Measurements from ENCODE around the gene GPSM1.

GPSM1 gene

DNA sequence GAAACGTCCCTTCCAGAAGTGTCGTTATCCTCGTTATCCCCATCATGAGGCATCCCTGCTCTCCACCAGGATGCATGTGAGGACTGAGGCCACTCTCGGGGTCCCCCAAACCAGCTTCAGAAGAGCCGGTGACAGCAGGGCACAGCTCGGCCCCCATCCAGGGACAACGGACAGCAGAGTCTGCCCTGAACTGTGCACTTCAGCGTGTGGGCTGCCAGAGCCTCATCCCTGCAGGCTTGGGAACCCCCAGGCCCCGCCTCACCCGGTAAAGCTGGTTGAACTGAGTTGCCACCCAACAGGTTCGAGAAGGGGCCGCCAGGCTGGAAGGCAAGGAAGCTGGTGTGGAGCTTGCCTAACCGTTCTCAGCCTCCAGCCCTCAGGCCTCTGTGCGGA is 46.8 kb downstream of the GPSM1 start:
- Histone ChIP-seq H3K4me3 (no peak overlapping the region), H3K36me3 (ENCODE audit: insufficient read depth, low read length) (no peaks in the 10 kb centered on the region; the same call in 1 of the 2 replicates), H3K27ac (no peak overlapping the region), H3K9me3 (ENCODE audit: low read depth, low read length) (no peaks in the 10 kb centered on the region), H3K9ac (ENCODE audit: insufficient read length) (no peak overlapping the region)
- no peak for DNase-seq (ENCODE audit: low read depth, low spot score)
- TF ChIP-seq POLR2AphosphoS5 (IDR thresholded peaks at IDR 0.05; ENCODE audit: borderline replicate concordance, low read depth, low read length) (no peak), FOXP2 (optimal IDR thresholded peaks at IDR 0.05; ENCODE audit: control extremely low read depth, extremely low read length, insufficient read depth) (no peak), EZH2 (IDR thresholded peaks at IDR 0.05) (no peak)

DNA sequence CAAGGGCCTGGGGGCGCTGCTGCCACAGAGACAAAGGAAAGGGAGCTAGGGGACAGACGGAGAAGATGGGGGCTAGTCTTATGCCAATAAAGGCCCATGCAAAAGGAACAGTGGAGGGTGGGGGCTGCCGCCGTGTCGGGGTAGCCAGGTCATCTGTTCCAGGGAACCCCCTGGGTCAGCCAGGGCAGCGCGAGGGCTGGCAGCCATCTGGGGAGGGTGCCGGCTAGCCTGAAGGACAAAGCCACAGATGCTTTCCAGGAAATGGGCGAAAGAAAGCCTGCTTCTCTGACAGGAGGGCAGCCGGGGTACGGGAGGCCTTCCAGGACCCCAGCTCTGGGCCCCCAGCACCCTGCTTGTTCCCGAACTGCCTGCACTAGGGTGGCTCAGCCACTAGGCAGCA is 47.8 kb downstream of the GPSM1 start:
- TF ChIP-seq POLR2AphosphoS5 (IDR thresholded peaks at IDR 0.05; ENCODE audit: borderline replicate concordance, low read depth, low read length) (no peak; the same call in 1 of the 2 replicates), FOXP2 (optimal IDR thresholded peaks at IDR 0.05; ENCODE audit: control extremely low read depth, extremely low read length, insufficient read depth) (no peak), EZH2 (IDR thresholded peaks at IDR 0.05) (no peak)
- DNase-seq (ENCODE audit: low read depth, low spot score) = no peak
- Histone ChIP-seq H3K9ac (ENCODE audit: insufficient read length) (no peak overlapping the region), H3K4me3 (no peak overlapping the region), H3K27ac (no peak overlapping the region), H3K9me3 (ENCODE audit: low read depth, low read length) (no peaks in the 10 kb centered on the region), H3K36me3 (ENCODE audit: insufficient read depth, low read length) (no peaks in the 10 kb centered on the region; the same call in 1 of the 2 replicates)

DNA sequence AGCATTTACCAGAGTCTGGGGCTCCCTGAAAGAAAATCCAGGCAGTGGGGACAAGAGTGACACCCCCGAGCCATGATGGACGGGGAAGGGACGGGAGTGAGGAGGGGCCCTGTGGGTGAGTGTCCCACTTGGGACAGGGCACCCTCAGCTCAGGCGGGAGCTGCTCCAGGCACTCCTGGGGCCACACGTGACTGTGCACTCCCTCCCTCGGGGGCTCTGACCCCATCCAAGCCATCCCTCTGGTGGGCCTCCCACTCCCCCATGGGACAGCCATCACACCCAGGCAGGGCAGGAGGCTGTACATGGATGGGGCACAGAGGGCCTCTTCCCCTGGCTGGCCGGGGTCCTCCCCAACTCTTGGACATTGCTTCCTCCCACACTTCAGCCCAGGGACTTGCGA is 49.1 kb downstream of the GPSM1 start:
- H3K9ac ChIP-seq (ENCODE audit: insufficient read length) = no peak overlapping the region
- H3K4me3 ChIP-seq = no peak overlapping the region
- no peak overlapping the region for H3K27ac ChIP-seq
- H3K9me3 ChIP-seq (ENCODE audit: low read depth, low read length) = no peaks in the 10 kb centered on the region
- H3K36me3 ChIP-seq (ENCODE audit: insufficient read depth, low read length) = peaks cover 5% of the 10 kb centered on the region; the same call in 1 of the 2 replicates
- no peak for DNase-seq (ENCODE audit: low read depth, low spot score)
- no peak for TF ChIP-seq EZH2 (IDR thresholded peaks at IDR 0.05)
- no peak for TF ChIP-seq POLR2AphosphoS5 (IDR thresholded peaks at IDR 0.05; ENCODE audit: borderline replicate concordance, low read depth, low read length)
- TF ChIP-seq FOXP2 (optimal IDR thresholded peaks at IDR 0.05; ENCODE audit: control extremely low read depth, extremely low read length, insufficient read depth) = no peak

DNA sequence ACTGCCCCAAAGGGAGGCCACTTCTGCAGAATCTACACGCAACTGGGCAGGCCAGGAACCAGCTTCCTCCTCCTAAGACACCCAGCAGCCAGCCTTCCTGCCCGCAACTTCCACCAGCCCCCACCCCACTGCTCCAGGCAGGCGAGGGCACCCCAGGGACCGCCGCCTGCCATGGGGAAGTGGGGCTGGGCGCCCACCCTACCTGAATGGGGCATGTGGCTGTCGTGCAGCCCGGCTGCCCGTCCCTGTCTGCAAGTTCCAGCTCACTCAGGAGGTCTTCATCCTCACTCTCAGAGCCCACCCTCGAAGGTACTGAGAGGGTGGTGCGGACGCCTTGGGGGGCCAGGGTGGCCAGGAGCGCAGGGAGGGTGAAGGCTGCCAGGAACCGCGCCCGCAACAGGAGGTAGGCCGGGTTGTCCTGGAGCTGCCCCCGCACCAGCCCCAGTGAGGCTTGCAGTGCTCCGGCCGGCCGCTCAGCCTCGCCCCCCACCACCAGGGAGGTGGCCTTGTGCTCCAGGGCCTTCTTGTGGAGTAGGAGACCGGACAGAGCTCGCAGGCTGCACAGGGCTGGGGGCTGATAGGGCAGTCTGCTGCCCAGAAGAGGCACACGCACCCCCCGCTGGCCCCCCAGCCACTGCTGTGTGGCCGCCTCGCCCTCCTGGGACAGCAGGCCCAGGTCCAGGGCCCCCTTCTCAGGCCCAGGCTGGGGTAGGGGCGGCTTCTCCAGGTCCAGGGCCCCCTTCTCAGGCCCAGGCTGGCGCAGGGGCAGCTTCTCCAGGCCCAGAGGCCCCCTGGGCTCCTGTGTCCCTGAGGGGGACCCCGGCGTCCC is 50.2 kb downstream of the GPSM1 start:
- TF ChIP-seq EZH2 (IDR thresholded peaks at IDR 0.05) = no peak
- TF ChIP-seq FOXP2 (optimal IDR thresholded peaks at IDR 0.05; ENCODE audit: control extremely low read depth, extremely low read length, insufficient read depth) = no peak
- TF ChIP-seq POLR2AphosphoS5 (IDR thresholded peaks at IDR 0.05; ENCODE audit: borderline replicate concordance, low read depth, low read length) = no peak
- no peak overlapping the region for H3K4me3 ChIP-seq
- H3K36me3 ChIP-seq (ENCODE audit: insufficient read depth, low read length) = peaks cover 5% of the 10 kb centered on the region; the same call in 1 of the 2 replicates

DNA sequence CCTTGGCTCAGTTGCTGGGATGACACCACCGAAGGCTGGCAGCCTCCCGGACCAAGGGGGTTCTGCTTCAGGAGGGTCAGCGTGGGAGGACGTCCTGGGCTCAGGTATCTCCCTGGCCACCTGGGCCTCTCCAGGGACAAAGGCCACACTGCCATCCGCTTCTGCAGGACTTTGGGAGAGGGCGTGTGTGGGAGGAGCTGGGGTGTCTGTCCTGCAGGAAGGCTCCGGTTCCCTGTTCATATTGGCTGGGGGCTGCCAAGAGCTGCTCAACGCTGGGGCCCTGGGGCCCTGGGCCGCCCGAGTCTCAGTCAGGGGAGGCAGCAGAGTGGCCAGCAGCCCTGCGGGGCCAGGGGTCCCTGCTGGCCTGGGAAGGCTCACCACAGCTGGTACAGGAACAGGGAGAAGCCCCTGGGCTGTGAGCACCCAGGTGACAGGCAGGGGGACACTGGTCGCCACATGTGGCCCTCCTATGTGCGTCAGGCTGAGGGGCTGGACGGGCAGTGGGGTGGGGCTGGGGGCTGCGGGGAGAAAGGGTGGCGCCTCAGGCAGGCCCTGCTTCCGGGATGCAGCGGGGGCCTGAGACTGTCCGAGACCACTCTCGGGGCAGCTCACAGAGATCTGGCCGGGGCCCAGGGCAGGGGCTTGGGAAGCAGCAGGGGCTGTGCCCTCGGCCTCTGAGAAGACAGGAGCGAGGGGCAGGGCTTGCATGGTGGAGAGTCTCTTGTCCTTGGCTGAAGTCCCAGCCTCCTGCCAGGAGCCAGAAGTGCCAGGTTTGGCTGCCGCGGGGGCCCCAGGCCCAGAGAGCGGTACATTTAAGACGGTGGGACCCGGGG is 51.0 kb downstream of the GPSM1 start:
- no peak for DNase-seq (ENCODE audit: low read depth, low spot score)
- peaks cover 8% of the 10 kb centered on the region; the same call in 1 of the 2 replicates for H3K36me3 ChIP-seq (ENCODE audit: insufficient read depth, low read length)

More for the DNA sequence above, 50.2 kb downstream of the GPSM1 start:
- Histone ChIP-seq H3K27ac (no peak overlapping the region), H3K9ac (ENCODE audit: insufficient read length) (no peak overlapping the region), H3K9me3 (ENCODE audit: low read depth, low read length) (no peaks in the 10 kb centered on the region)
- DNase-seq (ENCODE audit: low read depth, low spot score) = no peak

DNA sequence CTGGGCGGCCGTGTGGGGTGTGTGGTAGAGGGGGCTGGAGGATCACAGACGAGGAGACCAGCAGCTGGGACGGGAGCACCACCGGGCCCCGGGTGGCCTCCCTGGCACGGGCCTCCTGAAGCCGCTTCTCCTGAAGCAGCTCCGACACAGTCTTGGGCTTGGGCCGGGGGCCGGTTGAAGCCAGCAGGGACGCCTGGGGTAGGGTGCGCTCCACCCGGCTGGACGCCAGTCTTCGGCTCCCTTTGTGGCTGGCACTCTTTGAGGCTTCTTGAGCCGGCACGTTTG is 51.6 kb downstream of the GPSM1 start:
- Histone ChIP-seq H3K9me3 (ENCODE audit: low read depth, low read length) (no peaks in the 10 kb centered on the region), H3K4me3 (no peak overlapping the region), H3K9ac (ENCODE audit: insufficient read length) (no peak overlapping the region), H3K27ac (no peak overlapping the region), H3K36me3 (ENCODE audit: insufficient read depth, low read length) (peaks cover 11% of the 10 kb centered on the region; the same call in 1 of the 2 replicates)
- no peak for DNase-seq (ENCODE audit: low read depth, low spot score)
- TF ChIP-seq POLR2AphosphoS5 (IDR thresholded peaks at IDR 0.05; ENCODE audit: borderline replicate concordance, low read depth, low read length) = no peak
- no peak for TF ChIP-seq EZH2 (IDR thresholded peaks at IDR 0.05)
- no peak for TF ChIP-seq FOXP2 (optimal IDR thresholded peaks at IDR 0.05; ENCODE audit: control extremely low read depth, extremely low read length, insufficient read depth)

More for the DNA sequence above, 51.0 kb downstream of the GPSM1 start:
- Histone ChIP-seq H3K27ac (no peak overlapping the region), H3K4me3 (no peak overlapping the region), H3K9ac (ENCODE audit: insufficient read length) (no peak overlapping the region), H3K9me3 (ENCODE audit: low read depth, low read length) (no peaks in the 10 kb centered on the region)
- TF ChIP-seq EZH2 (IDR thresholded peaks at IDR 0.05) = no peak
- TF ChIP-seq FOXP2 (optimal IDR thresholded peaks at IDR 0.05; ENCODE audit: control extremely low read depth, extremely low read length, insufficient read depth) = no peak
- no peak for TF ChIP-seq POLR2AphosphoS5 (IDR thresholded peaks at IDR 0.05; ENCODE audit: borderline replicate concordance, low read depth, low read length)

DNA sequence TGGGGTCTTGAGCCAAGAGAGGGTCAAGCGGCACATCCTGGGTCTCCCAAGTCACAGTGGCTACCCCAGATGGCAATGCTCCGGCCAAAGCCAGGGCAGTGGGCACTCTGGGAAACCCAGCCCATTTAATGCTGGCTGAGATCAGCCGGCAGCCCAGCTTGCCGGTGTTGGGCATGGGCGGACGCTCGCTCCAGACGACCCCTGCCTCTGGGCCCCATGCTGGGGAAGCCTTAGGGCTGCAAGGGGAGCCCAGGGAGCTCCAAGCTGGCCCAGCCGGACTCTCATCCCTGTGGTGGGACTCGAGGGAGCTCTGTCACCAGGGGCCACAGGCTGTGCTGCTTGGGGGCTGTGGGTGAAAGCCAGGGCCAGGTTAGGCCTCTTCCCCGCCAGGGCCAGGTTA is 52.1 kb downstream of the GPSM1 start:
- no peak for TF ChIP-seq FOXP2 (optimal IDR thresholded peaks at IDR 0.05; ENCODE audit: control extremely low read depth, extremely low read length, insufficient read depth)
- no peak for TF ChIP-seq POLR2AphosphoS5 (IDR thresholded peaks at IDR 0.05; ENCODE audit: borderline replicate concordance, low read depth, low read length)
- TF ChIP-seq EZH2 (IDR thresholded peaks at IDR 0.05) = no peak
- H3K36me3 ChIP-seq (ENCODE audit: insufficient read depth, low read length) = peaks cover 15% of the 10 kb centered on the region; the same call in 1 of the 2 replicates
- no peak for DNase-seq (ENCODE audit: low read depth, low spot score)
- H3K27ac ChIP-seq = no peak overlapping the region
- no peak overlapping the region for H3K4me3 ChIP-seq
- H3K9ac ChIP-seq (ENCODE audit: insufficient read length) = no peak overlapping the region
- no peaks in the 10 kb centered on the region for H3K9me3 ChIP-seq (ENCODE audit: low read depth, low read length)

DNA sequence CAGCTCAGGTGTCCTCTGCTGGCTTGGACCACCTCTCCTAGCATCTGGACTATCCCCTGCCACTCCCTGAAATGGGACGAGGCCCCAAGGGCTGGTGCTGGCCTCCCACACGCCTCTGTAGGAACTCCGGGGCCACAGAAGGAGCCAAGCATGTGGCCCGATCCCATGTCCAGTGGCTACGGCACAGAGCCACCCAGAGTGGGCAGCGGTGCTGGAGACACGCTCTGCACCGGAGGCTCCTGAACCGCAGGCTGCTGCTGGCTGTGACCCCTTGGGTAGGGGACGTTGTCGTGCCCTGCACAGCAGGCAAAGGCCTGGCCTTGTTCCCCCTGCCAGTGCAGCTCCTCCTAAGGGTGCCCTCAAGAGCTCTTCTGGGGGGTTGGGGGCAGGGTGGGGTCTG is 52.6 kb downstream of the GPSM1 start:
- no peak for DNase-seq (ENCODE audit: low read depth, low spot score)
- H3K27ac ChIP-seq = no peak overlapping the region
- H3K4me3 ChIP-seq = no peak overlapping the region
- H3K36me3 ChIP-seq (ENCODE audit: insufficient read depth, low read length) = peaks cover 18% of the 10 kb centered on the region; the same call in 1 of the 2 replicates
- H3K9me3 ChIP-seq (ENCODE audit: low read depth, low read length) = no peaks in the 10 kb centered on the region
- no peak for TF ChIP-seq POLR2AphosphoS5 (IDR thresholded peaks at IDR 0.05; ENCODE audit: borderline replicate concordance, low read depth, low read length)
- no peak for TF ChIP-seq EZH2 (IDR thresholded peaks at IDR 0.05)
- TF ChIP-seq FOXP2 (optimal IDR thresholded peaks at IDR 0.05; ENCODE audit: control extremely low read depth, extremely low read length, insufficient read depth) = no peak
- H3K9ac ChIP-seq (ENCODE audit: insufficient read length) = no peak overlapping the region
